BJ (cell line): Measurements from ENCODE around the gene DDX56. TPM values are rescaled to one million over a fixed set of nuclear protein-coding genes. Genes with fewer than 3 reads are reported as not detected.
"Not testable (repeated sequence)": the region's sequence is repeated elsewhere in the genome, so short reads cannot be mapped to it uniquely, and the experiment has no call there.

Experiments
- CTCF ChIA-PET: fragments of 350-600 bp; formaldehyde crosslinking; extraction: SDS; loops from one replicate; lab custom pipeline; 2021; ENCODE audit warnings: antibody characterized with exemption, inconsistent platforms; lab: Yijun Ruan, JAX
- POLR2A ChIA-PET: fragments of 300-600 bp; sonication (Branson Sonifier 250); formaldehyde crosslinking; extraction: SDS; loops from one replicate; lab custom pipeline; 2021; ENCODE audit warnings: antibody characterized with exemption; lab: Charles Lee
- DNase-seq: peaks from one replicate; pipeline ENCODE4 v3.0.0-alpha.2; 2011; ENCODE audit warnings: low read depth
- H3K27me3 ChIP-seq: 2 replicates; pipeline ENCODE4 v1.6.0; 2011; ENCODE audit warnings: low read length; ENCODE audit not compliant: control insufficient read depth, insufficient read depth
- H3K36me3 ChIP-seq: 2 replicates; pipeline ENCODE4 v1.5.1; 2011; ENCODE audit warnings: low read length; ENCODE audit not compliant: control insufficient read depth, insufficient read depth
- H3K4me3 ChIP-seq: 2 replicates; pipeline ENCODE4 v1.5.1; 2011; ENCODE audit warnings: low read depth, mild to moderate bottlenecking, control low read depth, low read length
- CTCF ChIP-seq: IDR thresholded peaks from 2 replicates; pipeline ENCODE4 v1.5.1; 2011; ENCODE audit warnings: low read depth, mild to moderate bottlenecking, control low read depth, inconsistent platforms, low read length, moderate library complexity; ENCODE audit not compliant: insufficient read depth
- polyA plus RNA-seq: library from polyadenylated mRNA; depleted of rRNA; stranded (reverse); fragments of >200 nt; gene quantifications from 2 replicates; pipeline ENCODE4 v1.2.3, GENCODE V29; 2011

DDX56 gene
- polyA plus RNA-seq, 1 experiment = 77.3 TPM

DNA sequence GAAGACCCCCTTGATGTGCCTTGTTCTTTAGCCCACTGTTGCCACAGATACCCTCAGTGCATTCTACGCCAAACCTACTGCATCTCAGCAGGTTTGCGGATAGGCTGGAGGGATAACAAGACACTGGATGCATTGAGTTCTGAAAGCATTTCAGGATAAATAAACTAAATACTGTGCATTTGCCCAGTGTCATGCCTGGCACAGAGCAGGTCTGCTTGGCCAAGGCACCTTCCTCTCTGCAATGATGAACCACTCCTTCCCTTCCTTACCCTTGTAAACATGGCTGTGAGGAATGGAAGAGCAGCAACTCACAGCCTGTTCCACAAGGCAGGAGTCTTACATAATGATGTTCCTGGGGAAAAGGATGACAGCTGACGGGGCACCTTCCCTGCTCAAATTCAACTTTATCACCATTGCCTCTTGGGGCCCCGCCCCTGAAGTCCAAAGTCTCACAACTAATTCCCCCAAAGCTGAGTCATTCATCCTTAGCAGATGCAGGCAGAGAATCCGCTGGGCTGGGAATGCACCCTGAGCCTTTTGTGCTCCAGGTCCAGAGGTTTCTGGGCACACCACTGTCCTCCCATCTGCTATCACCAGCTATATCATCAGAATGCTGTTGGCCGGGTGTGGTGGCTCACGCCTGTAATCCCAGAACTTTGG, 11.6 kb downstream of the DDX56 start:
- POLR2A ChIA-PET = no interaction called here
- DNase-seq = no peak
- CTCF ChIA-PET = interaction anchor here (3.3 to 7.4 kb wide), 2 partner anchors 214 to 321 kb away, joined by 12 to 62 read pairs; no protein-coding TSS in a partner anchor
- Histone ChIP-seq H3K4me3 (no peak overlapping the region), H3K36me3 (peaks cover 12% of the 10 kb centered on the region), H3K27me3 (no peaks in the 10 kb centered on the region)
- no peak for TF ChIP-seq CTCF

GRCh38 chr7:44561481-44561880, 12.2 kb downstream of the DDX56 start:
- ChIA-PET CTCF (interaction anchor here (3.3 to 7.4 kb wide), 2 partner anchors 213 to 321 kb away, joined by 12 to 62 read pairs; no protein-coding TSS in a partner anchor), POLR2A (interaction anchor here (0.5 kb wide), 1 partner anchor 37 kb away, joined by 3 read pairs; no protein-coding TSS in a partner anchor)
- H3K4me3 ChIP-seq = no peak overlapping the region
- H3K36me3 ChIP-seq = peaks cover 10% of the 10 kb centered on the region
- no peaks in the 10 kb centered on the region for H3K27me3 ChIP-seq
- no peak for TF ChIP-seq CTCF
- no peak for DNase-seq

GRCh38 chr7:44559485-44559884, 14.2 kb downstream of the DDX56 start:
- CTCF ChIA-PET = interaction anchor here (1.2 to 3.3 kb wide), 2 partner anchors 9 to 319 kb away, joined by 3 to 12 read pairs; no protein-coding TSS in a partner anchor

GRCh38 chr7:44557485-44557884, 16.2 kb downstream of the DDX56 start:
- Histone ChIP-seq H3K4me3 (no peak overlapping the region), H3K27me3 (no peaks in the 10 kb centered on the region), H3K36me3 (no peaks in the 10 kb centered on the region)
- DNase-seq = no peak
- ChIA-PET POLR2A (no interaction called here), CTCF (no interaction called here)
- no peak for TF ChIP-seq CTCF

More at GRCh38 chr7:44559485-44559884, 14.2 kb downstream of the DDX56 start:
- H3K27me3 ChIP-seq = no peaks in the 10 kb centered on the region
- H3K4me3 ChIP-seq = no peak overlapping the region
- POLR2A ChIA-PET = no interaction called here
- peaks cover under 1% of the 10 kb centered on the region for H3K36me3 ChIP-seq
- DNase-seq = no peak
- TF ChIP-seq CTCF = no peak

GRCh38 chr7:44555350-44555749, 18.4 kb downstream of the DDX56 start:
- no peak for DNase-seq
- Histone ChIP-seq H3K4me3 (no peak overlapping the region), H3K36me3 (no peaks in the 10 kb centered on the region), H3K27me3 (no peaks in the 10 kb centered on the region)
- ChIA-PET POLR2A (no interaction called here), CTCF (interaction anchor here (4.0 kb wide), 1 partner anchor 10 kb away, joined by 24 read pairs; no protein-coding TSS in a partner anchor)
- TF ChIP-seq CTCF = no peak

DNA sequence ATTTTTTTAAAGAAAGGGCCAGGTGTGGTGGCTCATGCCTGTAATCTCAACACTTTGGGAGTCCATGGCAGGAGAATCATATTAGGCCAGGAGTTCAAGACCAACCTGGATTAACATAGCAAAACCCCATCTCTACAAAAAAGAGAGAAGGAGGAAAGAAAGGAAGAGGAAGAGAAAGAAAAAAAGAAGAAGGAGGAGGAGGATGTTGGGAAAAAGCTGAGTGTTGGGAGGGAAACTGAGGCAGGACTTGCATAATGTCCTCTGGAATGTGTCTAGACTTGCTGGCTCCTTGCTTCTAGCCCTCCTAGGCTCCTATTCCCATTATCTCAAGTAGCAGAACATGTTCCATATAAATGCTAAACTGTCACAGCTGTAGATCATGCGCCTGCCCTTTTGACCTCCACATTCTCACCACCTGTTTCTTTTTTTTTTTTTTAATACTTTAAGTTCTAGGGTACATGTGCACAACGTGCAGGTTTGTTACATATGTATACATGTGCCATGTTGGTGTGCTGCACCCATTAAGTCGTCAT, 21.2 kb downstream of the DDX56 start:
- DNase-seq, POLR2A ChIA-PET, H3K4me3 ChIP-seq, H3K36me3 ChIP-seq, H3K27me3 ChIP-seq: not testable (repeated sequence)
- CTCF ChIA-PET = interaction anchor here (0.9 to 2.0 kb wide), 2 partner anchors 18 to 75 kb away, joined by 3 to 6 read pairs; no protein-coding TSS in a partner anchor
